Stimulated activated CD8-positive, alpha-beta memory T cell treated with anti-CD3 and anti-CD28 coated beads, Interleukin-15, amount 100 ng/mL, for 4 hours (primary cell): ENCODE data around the gene RAB31.
"Not testable (repeated sequence)": the region's sequence is repeated elsewhere in the genome, so short reads cannot be mapped to it uniquely, and the experiment has no call there.

Experiments
- DNase-seq, 2 donors: peaks; one replicate each; pipeline ENCODE4 v3.0.0-alpha.2; 2020; ENCODE audit warnings: low read depth in 2 of 2

Gene RAB31

DNA sequence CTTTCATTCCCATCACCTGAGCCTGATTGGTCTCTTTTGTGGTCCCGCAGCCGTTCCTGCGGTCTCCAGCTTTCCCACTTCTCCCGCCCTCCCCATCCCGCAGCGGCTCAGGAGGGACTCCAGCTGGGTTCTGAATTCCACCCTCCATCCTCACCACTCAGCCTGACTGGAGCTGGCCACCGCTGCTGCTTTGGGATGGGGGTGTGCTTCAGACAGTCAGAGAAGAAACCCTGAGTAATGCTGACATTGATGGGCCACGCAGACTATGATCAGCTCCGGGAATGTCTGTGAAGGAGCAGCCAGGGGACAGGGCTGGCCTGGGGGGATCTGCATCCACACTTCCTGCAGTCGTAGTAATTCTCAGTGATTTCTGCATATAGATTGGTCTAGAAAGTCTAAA, 131.8 kb downstream of the RAB31 start:
- no peak for DNase-seq

DNA sequence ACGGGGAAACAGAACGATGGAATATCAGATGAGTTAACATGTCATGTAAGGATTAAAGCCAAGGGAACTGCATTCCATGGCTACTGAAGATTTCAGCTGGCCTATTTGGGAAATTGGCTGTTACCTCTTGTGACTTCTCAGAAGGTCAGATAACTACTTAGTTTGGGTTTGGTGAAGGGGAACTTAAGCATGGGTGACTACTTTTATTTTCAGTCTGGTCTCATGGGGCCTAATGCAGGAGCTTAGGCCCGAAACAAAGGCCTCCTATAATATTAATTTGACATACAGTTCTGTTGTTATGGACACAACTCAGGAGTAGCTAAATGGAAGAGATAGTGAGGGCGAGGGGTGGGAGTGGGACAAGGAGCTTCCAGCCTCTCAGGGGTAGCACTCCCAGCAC, 133.7 kb downstream of the RAB31 start:
- DNase-seq, result no peak

DNA sequence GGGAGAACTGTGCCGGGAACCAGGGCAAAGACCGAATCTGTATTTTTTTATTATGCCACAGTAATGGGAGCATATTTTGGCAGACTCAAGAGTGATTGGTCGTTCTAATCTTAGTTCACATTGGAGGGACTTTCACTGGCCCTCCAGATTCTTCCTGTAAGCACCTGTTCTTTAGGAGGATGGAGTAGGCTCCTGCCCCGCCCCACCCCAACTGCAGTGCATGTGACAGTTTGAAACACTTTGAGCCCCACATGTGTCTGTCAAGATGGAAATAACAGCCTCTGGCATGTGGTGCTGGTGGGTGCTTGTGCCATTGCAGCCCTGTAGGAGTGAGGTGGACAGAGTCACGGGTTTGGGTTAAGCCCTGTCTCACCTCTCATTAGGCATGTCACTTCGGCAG, 134.3 kb downstream of the RAB31 start:
- no peak for DNase-seq

DNA sequence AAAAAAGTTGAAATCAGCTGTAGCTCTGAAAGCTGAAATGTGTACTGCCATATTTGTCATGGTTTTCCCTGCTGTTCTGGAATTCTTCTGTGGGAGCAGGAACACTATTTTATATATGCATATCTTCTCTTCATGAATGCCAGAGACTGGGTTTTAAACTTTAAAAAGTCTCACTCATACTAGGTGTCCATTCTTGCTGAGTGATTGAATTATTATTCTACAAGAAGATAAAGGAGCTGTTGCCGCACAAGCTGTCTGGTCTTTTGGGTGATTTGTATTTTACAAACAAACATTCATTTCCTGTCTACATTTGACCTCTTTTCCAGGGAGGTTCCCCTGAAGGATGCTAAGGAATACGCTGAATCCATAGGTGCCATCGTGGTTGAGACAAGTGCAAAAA, 137.2 kb downstream of the RAB31 start:
- no peak for DNase-seq

DNA sequence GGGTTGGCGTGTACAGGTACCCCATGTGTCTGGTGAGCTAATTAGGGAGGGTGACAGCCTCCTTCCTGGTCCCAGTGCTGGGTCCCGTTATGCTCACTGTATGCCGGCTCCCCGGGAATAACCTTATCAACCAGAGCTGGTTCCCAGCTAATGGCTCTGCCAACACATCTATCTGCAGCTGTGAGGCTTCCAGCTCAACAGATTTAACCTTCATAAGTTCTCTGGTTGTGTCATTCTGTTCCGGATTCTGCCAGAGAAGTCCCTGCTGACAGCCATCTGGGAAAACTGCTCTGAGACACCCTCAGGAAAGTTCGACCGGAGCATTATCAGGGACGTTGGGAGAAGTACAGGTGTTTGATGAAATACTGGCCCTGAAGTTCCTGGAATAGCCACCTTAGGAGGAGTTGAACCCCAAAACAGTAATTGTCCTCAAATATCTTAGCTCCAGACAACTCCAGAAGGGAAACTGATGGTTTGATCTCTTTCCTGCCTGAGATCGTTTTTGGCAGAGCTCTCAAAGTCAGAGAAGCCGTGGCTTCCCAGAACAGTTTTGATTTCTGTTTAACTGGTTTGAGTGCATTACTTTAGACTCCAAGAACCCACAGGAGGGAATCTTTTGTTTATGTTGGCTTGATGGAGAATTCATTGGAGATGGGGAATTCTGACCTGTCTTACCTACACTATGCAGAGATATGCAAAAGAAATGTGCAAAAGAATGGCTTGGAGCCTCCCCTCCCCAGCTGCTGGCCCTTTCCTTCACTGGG, 138.2 kb downstream of the RAB31 start:
- DNase-seq, result no peak

DNA sequence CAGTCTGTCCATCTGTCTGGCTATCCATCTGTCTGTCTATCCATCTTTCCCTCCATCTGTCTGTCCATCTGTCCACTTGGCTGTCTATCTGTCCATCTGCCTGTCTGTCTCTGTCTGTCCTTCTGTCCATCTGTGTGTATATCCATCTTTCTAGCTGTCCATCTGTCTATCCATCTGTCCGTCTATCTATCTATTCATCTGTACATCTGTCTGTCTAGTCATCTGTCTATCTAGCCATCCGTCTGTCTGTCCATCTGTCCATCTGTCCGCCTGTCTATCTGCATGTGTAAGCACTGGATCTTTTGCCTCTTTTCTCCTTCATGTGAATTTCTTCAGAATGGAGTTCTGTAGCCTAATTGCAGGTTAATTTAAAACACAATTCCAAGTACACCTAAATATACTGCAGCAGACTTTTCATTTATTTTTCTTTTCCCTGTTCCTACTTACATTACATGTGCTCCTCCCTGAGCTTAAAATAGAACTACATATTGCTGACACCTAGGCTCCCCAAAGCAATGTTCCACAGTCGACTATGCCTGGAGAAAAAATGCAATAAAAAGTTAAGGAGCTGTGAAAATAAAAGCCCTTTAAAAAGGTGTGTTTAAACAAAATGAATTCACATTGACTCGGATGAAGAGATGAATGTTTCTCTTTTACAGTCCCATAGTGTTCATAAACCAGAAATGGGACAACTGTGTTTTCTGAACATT, 140.2 kb downstream of the RAB31 start:
- no peak for DNase-seq

DNA sequence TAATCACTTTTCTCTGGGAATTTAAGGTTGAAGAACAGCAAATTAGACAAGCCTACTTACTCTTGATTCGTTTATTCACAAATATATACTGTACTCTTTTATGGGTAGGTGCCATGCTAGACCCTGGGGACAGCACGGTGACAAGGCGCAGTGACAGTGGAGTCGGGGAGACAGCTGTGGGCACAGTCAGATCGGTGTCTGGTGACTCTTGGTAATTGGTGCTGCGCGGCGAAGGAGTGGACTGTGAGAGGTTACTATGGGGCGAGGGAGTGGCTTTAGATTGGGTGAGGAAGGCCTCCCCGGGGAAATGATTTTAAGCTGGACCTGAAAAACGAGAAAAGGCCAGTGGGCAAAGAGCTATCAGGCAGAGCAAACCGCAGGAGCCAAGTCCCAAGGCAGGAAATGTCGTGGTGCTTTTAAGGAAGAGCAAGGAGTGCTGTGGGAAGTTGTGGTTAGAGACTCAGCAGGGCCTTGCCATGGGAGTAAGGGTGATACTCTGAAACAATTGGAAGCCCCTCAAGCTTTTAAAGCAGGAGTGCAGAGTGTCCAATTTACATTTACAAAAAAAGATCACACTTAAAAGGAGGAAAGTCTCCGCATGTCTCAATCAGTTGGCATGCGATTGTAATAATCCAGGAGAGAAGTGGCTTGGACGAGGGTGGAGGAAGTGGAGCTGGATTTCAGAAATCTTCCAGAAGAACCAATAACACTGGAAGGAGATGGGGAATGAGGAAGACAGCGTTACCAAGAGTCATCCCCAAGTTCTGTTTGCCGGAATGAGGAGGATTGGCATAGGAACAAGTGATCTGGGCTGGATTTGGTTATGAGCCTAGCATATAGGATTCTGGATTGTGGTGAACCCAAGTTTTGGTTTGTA, 141.5 kb downstream of the RAB31 start:
- no peak for DNase-seq

DNA sequence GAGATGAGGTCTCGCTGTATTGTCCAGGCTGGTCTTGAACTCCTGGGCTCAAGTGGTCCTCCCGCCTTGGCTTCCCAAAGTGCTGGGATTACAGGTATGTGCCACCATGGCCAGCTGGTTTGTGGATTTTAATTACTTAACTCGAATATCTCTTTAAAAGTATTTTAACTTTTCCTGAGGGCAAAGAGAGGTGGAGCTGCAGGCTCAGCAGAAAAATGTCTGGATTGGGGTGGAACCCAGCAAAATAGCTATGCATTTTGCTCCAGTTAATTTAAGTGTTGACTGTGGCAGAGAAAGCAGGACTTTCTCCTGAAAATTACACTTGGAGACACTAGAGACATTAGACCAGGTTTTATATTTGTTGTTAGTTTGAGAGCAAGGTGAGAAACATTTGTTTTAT, 142.2 kb downstream of the RAB31 start:
- DNase-seq, result no peak

DNA sequence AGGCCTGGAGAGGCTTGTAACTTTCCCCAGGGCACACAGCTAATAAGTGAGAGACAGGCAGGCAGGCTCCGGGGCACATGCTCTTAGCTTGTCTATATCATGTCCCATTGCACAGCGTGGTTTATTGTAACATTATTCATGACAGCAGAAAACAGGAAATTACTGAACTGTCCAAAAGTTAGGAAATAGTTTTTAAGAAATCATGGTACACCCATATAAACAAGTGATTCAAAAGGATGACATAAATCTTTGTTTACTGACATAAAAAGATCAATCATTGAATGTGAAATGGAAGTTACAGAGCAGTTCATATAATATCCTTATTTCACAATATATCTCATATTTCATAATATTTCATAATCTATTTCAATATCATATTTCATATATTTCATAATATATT, 143.4 kb downstream of the RAB31 start:
- DNase-seq, result no peak

DNA sequence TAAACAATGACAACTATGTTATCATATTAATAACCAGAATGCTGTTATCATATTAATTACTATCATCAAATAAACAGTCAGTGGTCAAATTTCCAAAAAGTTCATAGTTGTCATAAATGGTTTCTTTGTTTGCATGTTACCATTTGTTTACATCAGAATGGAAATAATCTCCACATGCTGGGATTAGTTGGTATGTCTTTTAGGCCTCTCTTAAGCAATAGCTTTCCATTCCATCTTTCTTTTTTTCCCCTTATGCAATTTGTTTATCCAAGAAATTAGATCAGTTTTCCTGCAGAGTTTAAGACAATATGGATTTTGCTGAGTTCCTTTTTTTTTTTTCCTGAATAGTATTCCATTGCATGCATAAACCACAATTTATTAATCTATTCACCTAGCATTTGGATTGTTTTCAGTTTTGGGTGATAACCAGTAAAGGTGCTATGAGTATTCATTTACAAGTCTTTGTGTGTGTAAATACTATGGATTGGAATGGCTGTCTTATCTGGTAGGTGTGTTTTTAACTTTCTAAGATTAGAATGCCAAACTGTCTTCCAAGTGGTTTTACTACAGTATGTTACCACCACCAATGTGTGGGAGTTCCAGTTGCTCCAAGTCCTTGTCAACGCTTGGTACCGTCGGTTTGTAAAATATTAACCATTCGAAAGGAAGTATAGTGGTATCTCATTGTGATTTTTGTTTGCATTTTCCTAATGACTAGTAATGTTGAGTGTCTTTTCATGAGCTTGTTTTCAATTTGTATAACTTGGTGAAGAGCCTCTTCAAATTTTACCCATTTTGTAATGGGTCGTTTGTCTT, 144.4 kb downstream of the RAB31 start:
- no peak for DNase-seq

DNA sequence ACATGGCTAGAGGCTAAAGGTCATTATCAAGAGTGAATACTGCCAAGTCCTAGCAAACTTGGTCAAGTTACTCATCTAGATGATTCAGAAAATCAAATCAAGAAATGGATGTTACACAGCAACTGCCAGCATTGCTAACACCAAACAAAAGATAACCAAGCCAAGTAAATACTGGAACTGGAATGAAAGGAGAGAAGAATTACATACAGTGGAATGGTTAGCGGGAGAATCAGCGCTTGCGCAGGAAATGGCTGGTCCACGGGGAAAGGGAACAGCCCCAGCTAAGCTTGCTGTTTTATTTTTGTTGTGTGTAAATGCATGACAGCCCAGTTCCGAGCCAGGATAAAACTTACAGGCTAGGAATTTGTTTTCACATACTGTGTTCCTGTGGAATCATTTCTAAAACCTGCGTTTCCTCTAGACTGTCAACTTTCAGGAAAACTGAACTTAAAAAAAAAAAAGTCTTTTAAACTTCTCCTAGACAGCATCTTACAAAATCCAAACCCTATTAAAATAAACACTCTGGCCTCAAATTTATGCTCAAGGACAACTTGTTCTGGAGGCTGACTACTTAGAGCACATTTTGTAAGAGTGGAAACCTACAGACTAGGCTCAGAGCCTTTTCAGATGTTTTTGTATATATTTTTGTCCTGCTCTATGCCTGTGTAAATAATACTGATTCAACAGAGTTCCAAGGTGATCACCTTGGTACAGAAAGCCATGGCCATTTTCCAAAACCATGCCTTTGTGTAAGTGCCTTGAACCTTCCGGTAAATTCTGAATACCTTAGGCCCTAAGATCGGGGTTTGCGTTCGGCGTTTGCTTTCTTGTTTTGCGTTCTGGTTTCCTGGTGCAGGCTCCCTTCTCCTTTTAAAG, 146.9 kb downstream of the RAB31 start:
- DNase-seq, result no peak

DNA sequence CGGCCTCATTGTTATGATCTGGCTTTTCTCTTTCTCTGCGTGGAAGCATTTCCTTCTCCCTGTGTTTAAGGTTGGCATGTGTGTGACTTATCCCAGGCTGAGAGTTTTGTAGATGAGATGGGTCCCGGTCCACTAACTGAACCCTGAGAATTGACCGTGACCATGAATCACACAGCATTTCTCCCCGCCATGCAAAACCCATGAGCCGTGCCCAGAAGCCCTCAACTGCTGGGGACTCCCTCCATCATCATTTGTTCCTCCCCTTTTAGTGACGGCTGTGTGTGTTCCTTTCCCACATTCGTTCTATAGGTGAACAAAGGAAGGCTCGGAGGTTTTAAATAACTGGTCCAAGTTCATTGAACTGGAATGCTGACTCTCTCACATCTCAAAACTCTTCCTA, 147.6 kb downstream of the RAB31 start:
- DNase-seq, result no peak

DNA sequence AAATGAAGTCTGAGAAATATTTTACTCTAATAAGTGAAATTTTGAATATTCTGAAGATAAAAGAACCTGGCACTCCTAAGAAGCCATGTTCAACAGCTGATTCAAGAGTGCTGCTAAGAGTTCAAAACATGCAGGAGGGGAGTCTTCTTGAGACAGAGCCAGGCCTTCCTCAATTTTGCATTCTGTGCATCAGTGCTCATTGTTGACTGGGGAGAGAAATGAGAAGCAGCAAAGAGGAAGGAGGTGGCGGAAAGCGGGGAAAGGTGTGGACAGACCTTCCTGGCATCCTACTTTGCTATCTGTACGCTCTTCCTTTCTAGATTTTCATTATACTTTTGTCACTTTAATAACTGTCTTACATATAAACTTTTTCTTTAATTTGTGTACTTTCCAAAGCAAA, 148.0 kb downstream of the RAB31 start:
- DNase-seq, result no peak

DNA sequence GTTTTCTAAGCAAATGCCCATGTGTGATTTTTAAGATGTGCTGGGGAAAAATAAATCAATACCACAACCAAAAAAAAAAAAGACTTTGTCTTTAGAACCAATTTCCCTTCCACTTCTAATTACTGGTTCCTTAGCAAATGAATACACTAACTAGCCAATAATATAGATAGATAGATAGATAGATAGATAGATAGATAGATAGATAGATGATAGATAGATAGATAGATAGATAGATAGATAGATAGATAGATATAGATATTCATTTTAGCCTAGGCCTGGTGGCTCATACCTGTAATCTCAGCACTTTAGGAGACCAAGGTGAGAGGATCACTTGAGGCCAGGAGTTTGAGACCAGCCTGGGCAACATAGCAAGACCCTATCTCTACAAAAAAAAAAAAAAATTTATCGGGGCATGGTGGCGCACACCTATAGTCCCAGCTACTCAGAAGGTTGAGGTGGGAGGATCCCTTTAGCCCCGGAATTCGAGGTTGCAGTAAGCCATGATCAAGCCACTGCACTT, 149.4 kb downstream of the RAB31 start:
- DNase-seq, result not testable (repeated sequence)

DNA sequence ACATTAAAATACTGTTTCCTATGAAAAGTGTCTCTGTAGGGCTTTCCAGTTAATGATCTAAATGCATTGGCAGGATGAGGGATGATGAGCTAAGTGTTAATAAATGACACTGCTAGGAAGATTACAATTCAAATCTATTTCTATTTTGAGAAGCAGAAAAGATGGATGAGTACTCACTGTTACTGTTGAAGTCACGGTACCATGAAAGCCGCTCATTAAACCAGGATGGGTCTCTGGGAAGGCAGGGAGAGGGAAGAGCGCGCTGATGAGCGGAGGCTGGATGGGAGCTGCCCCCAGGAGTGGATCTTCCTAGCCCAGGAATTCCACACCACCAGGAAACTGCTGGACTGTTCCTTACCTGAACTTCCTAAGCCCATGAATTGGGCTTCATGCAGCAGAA, 150.5 kb downstream of the RAB31 start:
- no peak for DNase-seq

DNA sequence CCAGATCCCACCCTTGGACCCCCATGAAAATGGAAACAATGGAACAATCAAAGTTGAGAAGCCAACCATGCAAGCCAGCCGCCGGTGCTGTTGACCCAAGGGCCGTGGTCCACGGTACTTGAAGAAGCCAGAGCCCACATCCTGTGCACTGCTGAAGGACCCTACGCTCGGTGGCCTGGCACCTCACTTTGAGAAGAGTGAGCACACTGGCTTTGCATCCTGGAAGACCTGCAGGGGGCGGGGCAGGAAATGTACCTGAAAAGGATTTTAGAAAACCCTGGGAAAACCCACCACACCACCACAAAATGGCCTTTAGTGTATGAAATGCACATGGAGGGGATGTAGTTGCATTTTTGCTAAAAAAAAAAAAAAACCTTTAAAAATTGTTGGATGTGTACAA, 151.1 kb downstream of the RAB31 start:
- DNase-seq, result no peak

DNA sequence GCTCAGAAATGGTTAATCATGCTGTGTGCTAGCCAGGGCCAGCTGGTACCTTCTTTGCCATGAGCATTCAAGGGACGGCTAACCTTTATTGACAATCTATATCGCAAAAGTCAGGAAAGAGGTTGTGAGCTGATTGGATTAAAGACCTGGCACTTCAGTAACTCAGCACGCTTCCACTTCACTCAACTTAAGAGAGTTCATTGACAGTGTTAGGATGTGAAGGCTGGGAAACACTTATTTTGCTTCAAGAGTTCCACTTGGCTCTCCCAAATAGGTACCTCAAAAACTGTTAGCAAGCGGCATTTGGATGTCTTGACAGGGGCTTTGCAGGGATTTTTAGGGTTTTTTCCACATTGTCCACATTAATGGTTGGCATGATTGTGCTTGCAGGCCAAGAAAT, 152.6 kb downstream of the RAB31 start:
- DNase-seq, result no peak

DNA sequence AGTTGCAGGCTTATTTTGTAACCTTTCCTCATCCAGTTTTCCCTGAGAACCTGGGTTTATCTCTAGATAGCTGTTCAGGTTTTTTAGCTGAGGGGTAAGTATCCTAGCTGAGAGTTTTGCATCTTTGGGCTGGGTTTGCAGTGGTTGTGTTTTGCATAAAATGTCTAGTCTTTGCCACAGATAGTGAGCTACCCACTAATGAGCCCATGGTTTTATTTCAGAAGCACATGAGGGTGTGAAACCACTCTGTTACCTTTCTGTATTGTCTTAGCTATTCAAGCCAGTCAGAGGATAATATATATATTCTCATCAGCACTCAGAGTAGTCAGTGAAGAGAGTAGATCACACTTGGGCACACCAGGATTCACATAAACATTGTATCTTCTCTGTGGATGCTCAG, 153.1 kb downstream of the RAB31 start:
- no peak for DNase-seq

DNA sequence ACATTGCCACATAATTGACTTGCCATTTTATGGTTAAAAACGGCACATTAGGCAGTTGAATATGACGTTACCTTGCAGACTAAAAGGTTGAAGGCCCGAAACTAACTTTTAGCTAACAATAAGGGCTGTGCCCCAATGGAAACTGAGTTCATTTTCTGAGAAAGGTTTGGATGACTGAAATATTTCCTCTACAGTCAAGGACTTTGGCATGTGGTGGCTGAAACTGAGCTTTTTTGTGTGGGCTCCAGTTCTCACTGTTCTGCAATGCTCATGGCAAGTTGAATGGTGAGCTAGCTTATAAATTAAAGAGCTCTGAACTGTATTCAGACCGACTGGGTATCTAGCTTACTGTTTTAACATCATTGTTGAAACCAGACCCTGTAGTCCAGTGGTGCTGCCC, 153.8 kb downstream of the RAB31 start:
- no peak for DNase-seq

DNA sequence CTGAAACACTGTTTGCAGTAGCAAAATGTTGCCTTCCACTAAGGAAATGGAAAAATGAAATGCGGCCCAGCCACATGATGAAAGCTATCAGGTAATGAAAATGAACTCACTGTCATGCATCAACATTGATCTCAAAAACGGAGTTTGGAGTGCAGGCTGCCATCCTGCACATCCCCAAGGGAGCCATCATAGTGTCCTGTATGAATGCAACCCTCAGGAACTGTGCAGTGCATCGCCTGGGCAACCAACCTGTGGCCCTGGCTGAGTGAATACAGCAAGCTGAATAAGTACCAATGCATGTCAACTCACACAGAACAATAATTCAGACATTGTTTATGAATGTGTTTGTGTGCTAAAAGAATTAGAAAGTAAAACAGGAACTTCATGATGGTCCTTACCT, 154.6 kb downstream of the RAB31 start:
- DNase-seq, result no peak

DNA sequence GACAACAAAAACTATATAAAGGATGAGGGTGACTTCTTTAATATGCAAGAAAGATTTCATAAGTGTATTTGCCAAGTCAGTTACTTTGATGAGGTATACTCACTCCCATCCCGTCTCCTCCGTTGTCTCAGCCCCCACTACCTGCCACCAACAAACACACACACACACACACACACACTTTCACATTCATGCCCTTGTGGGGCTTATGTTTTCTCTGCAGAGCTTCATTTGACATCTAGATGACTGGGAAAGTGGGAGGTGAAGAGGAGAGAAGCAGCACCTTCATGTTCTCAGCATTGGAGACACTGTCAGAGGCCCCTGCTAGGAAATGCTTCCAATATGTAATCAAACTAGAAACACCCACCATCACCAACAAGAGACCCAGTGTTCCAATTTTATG, 155.2 kb downstream of the RAB31 start:
- DNase-seq, result no peak
